ENCODE results near the gene CEBPG.

DNA sequence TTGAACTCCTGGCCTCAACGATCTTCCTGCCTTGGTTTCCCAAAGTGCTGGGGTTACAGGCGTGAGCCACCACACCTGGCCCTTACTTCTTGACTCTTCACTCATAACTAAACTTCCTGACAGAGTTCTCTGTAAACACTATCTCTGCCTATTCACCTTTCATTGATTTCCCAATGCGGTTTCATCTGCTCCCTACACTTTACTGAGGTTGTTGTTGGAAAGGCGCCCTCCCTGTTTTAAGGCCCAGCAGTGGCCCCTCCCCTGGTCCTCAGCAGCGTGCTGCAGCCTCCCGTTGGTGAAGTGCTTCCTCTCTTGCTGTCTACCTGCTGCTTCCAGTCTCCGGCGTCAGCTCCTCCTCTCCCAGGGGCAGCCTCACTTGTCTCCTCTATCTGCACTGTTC is 44.4 kb upstream of the CEBPG start:
- no peak for TF ChIP-seq CTCF (IDR thresholded peaks at IDR 0.05)
- no peak for TF ChIP-seq EZH2 (IDR thresholded peaks at IDR 0.05; ENCODE audit: borderline replicate concordance, insufficient read depth, low read depth, low read length, poor library complexity, severe bottlenecking)

Data from B cell (primary cell).